Measurements from ENCODE around the gene ANXA2. TPM values are rescaled to one million over a fixed set of nuclear protein-coding genes. Genes with fewer than 3 reads are reported as not detected.

Gene ANXA2
- total RNA-seq (906 TPM), polyA plus RNA-seq (562 TPM)

- peak within 1 kb of the TSS; percentile 98 for H3K27ac ChIP-seq (ENCODE audit: low read depth)
- WGBS: under 1% methylated on average over 53 of the region's 53 CpGs
- DNase-seq (ENCODE audit: extremely low spot score): no peak
- peaks cover 8% of the 10 kb centered on the region for H3K4me1 ChIP-seq (ENCODE audit: insufficient read depth)
- H3K36me3 ChIP-seq (ENCODE audit: insufficient read depth): no peaks in the 10 kb centered on the region
- H3K4me3 ChIP-seq (ENCODE audit: low read depth, low read length): peak within 1 kb of the TSS; percentile 98
Observed at GRCh38 chr15:60397772-60398445, at the start of gene ANXA2. Gene ANXA2, minus strand, starts transcription at chr15:60397986. Its CDS starts 11,911 bp downstream, at chr15:60386075.

GRCh38 chr15:60444289-60444912 is 46.6 kb upstream of the ANXA2 start:
- Histone ChIP-seq H3K4me3 (ENCODE audit: low read depth, low read length) (no peak overlapping the region), H3K27ac (ENCODE audit: low read depth) (no peak overlapping the region), H3K36me3 (ENCODE audit: insufficient read depth) (peaks cover 3% of the 10 kb centered on the region), H3K4me1 (ENCODE audit: insufficient read depth) (no peaks in the 10 kb centered on the region)
- DNase-seq (ENCODE audit: extremely low spot score): no peak
- 91% methylated on average over 6 of the region's 6 CpGs for WGBS

GRCh38 chr15:60442763-60443162 is 45.0 kb upstream of the ANXA2 start:
- 88% methylated on average over 3 of the region's 3 CpGs for WGBS
- Histone ChIP-seq H3K36me3 (ENCODE audit: insufficient read depth) (peaks cover 4% of the 10 kb centered on the region), H3K27ac (ENCODE audit: low read depth) (no peak overlapping the region), H3K4me1 (ENCODE audit: insufficient read depth) (no peaks in the 10 kb centered on the region), H3K4me3 (ENCODE audit: low read depth, low read length) (no peak overlapping the region)
- DNase-seq (ENCODE audit: extremely low spot score): no peak

GRCh38 chr15:60442031-60442650 is 44.4 kb upstream of the ANXA2 start:
- DNase-seq (ENCODE audit: extremely low spot score): no peak
- 90% methylated on average over 2 of the region's 2 CpGs for WGBS
- Histone ChIP-seq H3K4me1 (ENCODE audit: insufficient read depth) (no peaks in the 10 kb centered on the region), H3K27ac (ENCODE audit: low read depth) (no peak overlapping the region), H3K4me3 (ENCODE audit: low read depth, low read length) (no peak overlapping the region), H3K36me3 (ENCODE audit: insufficient read depth) (peaks cover 4% of the 10 kb centered on the region)

GRCh38 chr15:60441331-60441730 is 43.5 kb upstream of the ANXA2 start:
- no peak for DNase-seq (ENCODE audit: extremely low spot score)
- H3K27ac ChIP-seq (ENCODE audit: low read depth): no peak overlapping the region
- peaks cover 4% of the 10 kb centered on the region for H3K36me3 ChIP-seq (ENCODE audit: insufficient read depth)
- WGBS: 56% methylated on average over 1 of the region's 1 CpG
- H3K4me3 ChIP-seq (ENCODE audit: low read depth, low read length): no peak overlapping the region
- no peaks in the 10 kb centered on the region for H3K4me1 ChIP-seq (ENCODE audit: insufficient read depth)

- Histone ChIP-seq H3K4me1 (ENCODE audit: insufficient read depth) (no peaks in the 10 kb centered on the region), H3K4me3 (ENCODE audit: low read depth, low read length) (no peak overlapping the region), H3K27ac (ENCODE audit: low read depth) (no peak overlapping the region), H3K36me3 (ENCODE audit: insufficient read depth) (peaks cover 6% of the 10 kb centered on the region)
- DNase-seq (ENCODE audit: extremely low spot score): no peak
- 89% methylated on average over 1 of the region's 1 CpG for WGBS
Observed at GRCh38 chr15:60438646-60439045, 40.9 kb upstream of the ANXA2 start.

- Histone ChIP-seq H3K4me3 (ENCODE audit: low read depth, low read length) (no peak overlapping the region), H3K4me1 (ENCODE audit: insufficient read depth) (no peaks in the 10 kb centered on the region), H3K36me3 (ENCODE audit: insufficient read depth) (peaks cover 2% of the 10 kb centered on the region), H3K27ac (ENCODE audit: low read depth) (no peak overlapping the region)
- 94% methylated on average over 1 of the region's 1 CpG for WGBS
- no peak for DNase-seq (ENCODE audit: extremely low spot score)
Observed at GRCh38 chr15:60428935-60429334, 31.1 kb upstream of the ANXA2 start.

GRCh38 chr15:60426870-60427508 is 29.2 kb upstream of the ANXA2 start:
- DNase-seq (ENCODE audit: extremely low spot score): no peak
- 17% methylated on average over 2 of the region's 2 CpGs for WGBS
- no peaks in the 10 kb centered on the region for H3K4me1 ChIP-seq (ENCODE audit: insufficient read depth)
- no peak overlapping the region for H3K27ac ChIP-seq (ENCODE audit: low read depth)
- H3K4me3 ChIP-seq (ENCODE audit: low read depth, low read length): no peak overlapping the region
- H3K36me3 ChIP-seq (ENCODE audit: insufficient read depth): peaks cover 2% of the 10 kb centered on the region

GRCh38 chr15:60425461-60425860 is 27.7 kb upstream of the ANXA2 start:
- H3K27ac ChIP-seq (ENCODE audit: low read depth): no peak overlapping the region
- WGBS: 83% methylated on average over 2 of the region's 2 CpGs
- peaks cover 2% of the 10 kb centered on the region for H3K36me3 ChIP-seq (ENCODE audit: insufficient read depth)
- H3K4me1 ChIP-seq (ENCODE audit: insufficient read depth): no peaks in the 10 kb centered on the region
- DNase-seq (ENCODE audit: extremely low spot score): no peak
- no peak overlapping the region for H3K4me3 ChIP-seq (ENCODE audit: low read depth, low read length)

GRCh38 chr15:60424006-60424405 is 26.2 kb upstream of the ANXA2 start:
- H3K36me3 ChIP-seq (ENCODE audit: insufficient read depth): peaks cover 2% of the 10 kb centered on the region
- H3K4me3 ChIP-seq (ENCODE audit: low read depth, low read length): no peak overlapping the region
- H3K4me1 ChIP-seq (ENCODE audit: insufficient read depth): no peaks in the 10 kb centered on the region
- no peak overlapping the region for H3K27ac ChIP-seq (ENCODE audit: low read depth)
- DNase-seq (ENCODE audit: extremely low spot score): no peak
- WGBS: 97% methylated on average over 1 of the region's 1 CpG

GRCh38 chr15:60423537-60423936 is 25.8 kb upstream of the ANXA2 start:
- DNase-seq (ENCODE audit: extremely low spot score): peak; percentile 85
- WGBS: 12% methylated on average over 2 of the region's 2 CpGs
- H3K27ac ChIP-seq (ENCODE audit: low read depth): no peak overlapping the region

GRCh38 chr15:60421544-60421943 is 23.8 kb upstream of the ANXA2 start:
- H3K27ac ChIP-seq (ENCODE audit: low read depth): no peak overlapping the region
- WGBS: 61% methylated on average over 1 of the region's 1 CpG
- no peaks in the 10 kb centered on the region for H3K36me3 ChIP-seq (ENCODE audit: insufficient read depth)
- H3K4me3 ChIP-seq (ENCODE audit: low read depth, low read length): no peak overlapping the region
- no peak for DNase-seq (ENCODE audit: extremely low spot score)
- no peaks in the 10 kb centered on the region for H3K4me1 ChIP-seq (ENCODE audit: insufficient read depth)

More at GRCh38 chr15:60423537-60423936, 25.8 kb upstream of the ANXA2 start:
- Histone ChIP-seq H3K4me3 (ENCODE audit: low read depth, low read length) (no peak overlapping the region), H3K36me3 (ENCODE audit: insufficient read depth) (peaks cover 2% of the 10 kb centered on the region), H3K4me1 (ENCODE audit: insufficient read depth) (no peaks in the 10 kb centered on the region)

GRCh38 chr15:60420203-60420716 is 22.5 kb upstream of the ANXA2 start:
- no peak overlapping the region for H3K27ac ChIP-seq (ENCODE audit: low read depth)
- H3K36me3 ChIP-seq (ENCODE audit: insufficient read depth): no peaks in the 10 kb centered on the region
- DNase-seq (ENCODE audit: extremely low spot score): no peak
- no peaks in the 10 kb centered on the region for H3K4me1 ChIP-seq (ENCODE audit: insufficient read depth)
- H3K4me3 ChIP-seq (ENCODE audit: low read depth, low read length): no peak overlapping the region
- 78% methylated on average over 2 of the region's 2 CpGs for WGBS

All from urinary bladder (tissue), 4 donors.